ENCODE measurements around the gene VMAC. TPM values are rescaled to one million over a fixed set of nuclear protein-coding genes. Genes with fewer than 3 reads are reported as not detected.

VMAC gene
- total and polyA plus RNA-seq, 2 of the 13 experiments (the other 11 are each of a cell fraction or from before 2014, with no cell fraction given), result 2.4 TPM

DNA sequence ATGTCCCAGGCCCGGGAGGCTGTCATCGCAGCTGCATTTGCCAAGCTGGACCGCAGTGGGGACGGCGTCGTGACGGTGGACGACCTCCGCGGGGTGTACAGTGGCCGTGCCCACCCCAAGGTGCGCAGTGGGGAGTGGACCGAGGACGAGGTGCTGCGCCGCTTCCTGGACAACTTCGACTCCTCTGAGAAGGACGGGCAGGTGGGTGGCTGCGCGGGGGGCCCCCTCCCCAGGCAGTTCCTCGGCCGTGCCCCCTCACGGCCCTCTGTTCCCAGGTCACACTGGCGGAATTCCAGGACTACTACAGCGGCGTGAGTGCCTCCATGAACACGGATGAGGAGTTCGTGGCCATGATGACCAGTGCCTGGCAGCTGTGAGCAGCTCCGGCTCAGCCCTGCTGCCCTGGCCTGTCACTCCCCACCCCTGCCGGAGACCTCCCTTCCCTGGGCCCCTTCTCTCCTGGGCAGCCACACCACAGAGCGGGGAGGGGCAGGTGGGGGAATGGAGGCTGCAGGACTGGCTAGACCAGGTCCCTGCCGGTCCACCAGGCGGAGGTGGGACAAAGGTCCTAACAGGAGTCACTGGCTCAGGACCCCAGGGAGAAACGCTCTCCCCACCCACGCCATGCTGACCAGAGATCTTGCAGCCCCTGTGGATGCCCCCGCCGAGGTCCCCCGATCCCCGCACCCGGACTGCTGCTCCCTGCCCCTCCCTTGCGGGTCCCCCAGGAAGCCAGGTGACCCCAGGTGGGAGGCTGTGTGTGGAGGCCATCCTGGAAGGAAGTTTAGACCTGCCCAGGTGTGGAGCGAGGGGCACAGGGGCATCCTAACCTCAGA lies 10.5 kb downstream of the VMAC start (continued):
- TF ChIP-seq, protein P1, sequence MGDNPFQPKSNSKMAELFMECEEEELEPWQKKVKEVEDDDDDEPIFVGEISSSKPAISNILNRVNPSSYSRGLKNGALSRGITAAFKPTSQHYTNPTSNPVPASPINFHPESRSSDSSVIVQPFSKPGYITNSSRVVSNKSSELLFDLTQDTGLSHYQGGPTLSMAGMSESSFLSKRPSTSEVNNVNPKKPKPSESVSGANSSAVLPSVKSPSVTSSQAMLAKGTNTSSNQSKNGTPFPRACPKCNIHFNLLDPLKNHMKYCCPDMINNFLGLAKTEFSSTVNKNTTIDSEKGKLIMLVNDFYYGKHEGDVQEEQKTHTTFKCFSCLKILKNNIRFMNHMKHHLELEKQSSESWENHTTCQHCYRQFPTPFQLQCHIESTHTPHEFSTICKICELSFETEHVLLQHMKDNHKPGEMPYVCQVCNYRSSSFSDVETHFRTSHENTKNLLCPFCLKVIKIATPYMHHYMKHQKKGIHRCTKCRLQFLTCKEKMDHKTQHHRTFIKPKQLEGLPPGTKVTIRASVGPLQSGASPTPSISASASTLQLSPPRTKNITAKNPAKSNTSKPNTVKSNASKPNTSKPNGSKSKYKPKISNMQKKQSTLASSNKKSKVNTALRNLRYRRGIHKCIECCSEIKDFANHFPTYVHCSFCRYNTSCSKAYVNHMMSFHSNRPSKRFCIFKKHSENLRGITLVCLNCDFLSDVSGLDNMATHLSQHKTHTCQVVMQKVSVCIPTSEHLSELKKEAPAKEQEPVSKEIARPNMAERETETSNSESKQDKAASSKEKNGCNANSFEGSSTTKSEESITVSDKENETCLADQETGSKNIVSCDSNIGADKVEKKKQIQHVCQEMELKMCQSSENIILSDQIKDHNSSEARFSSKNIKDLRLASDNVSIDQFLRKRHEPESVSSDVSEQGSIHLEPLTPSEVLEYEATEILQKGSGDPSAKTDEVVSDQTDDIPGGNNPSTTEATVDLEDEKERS (CRISPR knock-in tag; IDR thresholded peaks at IDR 0.05), result no peak
- TF ChIP-seq, protein P2, sequence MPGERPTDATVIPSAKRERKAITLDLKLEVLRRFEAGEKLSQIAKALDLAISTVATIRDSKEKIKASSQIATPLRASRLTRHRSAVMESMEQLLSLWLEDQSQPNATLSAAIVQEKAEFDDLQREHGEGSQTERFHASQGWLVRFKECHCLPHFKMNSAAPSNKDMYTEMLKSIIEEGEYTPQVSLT (CRISPR knock-in tag; IDR thresholded peaks at IDR 0.05; ENCODE audit: borderline replicate concordance, low read depth), result no peak
- TF ChIP-seq RFXAP (CRISPR knock-in tag; IDR thresholded peaks at IDR 0.05; ENCODE audit: borderline replicate concordance) (no peak), KDM2A (CRISPR knock-in tag; IDR thresholded peaks at IDR 0.05; ENCODE audit: borderline replicate concordance, low read depth) (peak; percentile 63), ZFP36L1 (CRISPR knock-in tag; IDR thresholded peaks at IDR 0.05) (no peak), ZNF781 (CRISPR knock-in tag; IDR thresholded peaks at IDR 0.05; ENCODE audit: borderline replicate concordance, not compliant biosample characterization) (no peak), PAX8 (CRISPR knock-in tag; IDR thresholded peaks at IDR 0.05; ENCODE audit: borderline replicate concordance) (no peak), RELA (CRISPR knock-in tag; IDR thresholded peaks at IDR 0.05) (no peak), ZNF205 (CRISPR knock-in tag; IDR thresholded peaks at IDR 0.05) (no peak), MED13 (CRISPR knock-in tag; IDR thresholded peaks at IDR 0.05) (no peak), ZFY (CRISPR knock-in tag; IDR thresholded peaks at IDR 0.05) (0 out of 2 replicates have a peak, but pooled peaks have one; percentile 19), NFIC (IDR thresholded peaks at IDR 0.05; ENCODE audit: low read length) (no peak), ZBTB20 (CRISPR knock-in tag; IDR thresholded peaks at IDR 0.05; ENCODE audit: borderline replicate concordance, low read depth) (no peak), ZNF891 (CRISPR knock-in tag; IDR thresholded peaks at IDR 0.05) (0 out of 2 replicates have a peak, but pooled peaks have one; percentile 27), ARHGAP35 (CRISPR knock-in tag; IDR thresholded peaks at IDR 0.05; ENCODE audit: borderline replicate concordance) (no peak), ZNF577 (CRISPR knock-in tag; IDR thresholded peaks at IDR 0.05; ENCODE audit: borderline replicate concordance, low read depth) (no peak), ZNF367 (CRISPR knock-in tag; IDR thresholded peaks at IDR 0.05; ENCODE audit: borderline replicate concordance) (no peak)
- TF ChIP-seq, protein P3, sequence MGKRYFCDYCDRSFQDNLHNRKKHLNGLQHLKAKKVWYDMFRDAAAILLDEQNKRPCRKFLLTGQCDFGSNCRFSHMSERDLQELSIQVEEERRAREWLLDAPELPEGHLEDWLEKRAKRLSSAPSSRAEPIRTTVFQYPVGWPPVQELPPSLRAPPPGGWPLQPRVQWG (CRISPR knock-in tag; IDR thresholded peaks at IDR 0.05; ENCODE audit: borderline replicate concordance, low read depth), result no peak
- TF ChIP-seq, protein P4, sequence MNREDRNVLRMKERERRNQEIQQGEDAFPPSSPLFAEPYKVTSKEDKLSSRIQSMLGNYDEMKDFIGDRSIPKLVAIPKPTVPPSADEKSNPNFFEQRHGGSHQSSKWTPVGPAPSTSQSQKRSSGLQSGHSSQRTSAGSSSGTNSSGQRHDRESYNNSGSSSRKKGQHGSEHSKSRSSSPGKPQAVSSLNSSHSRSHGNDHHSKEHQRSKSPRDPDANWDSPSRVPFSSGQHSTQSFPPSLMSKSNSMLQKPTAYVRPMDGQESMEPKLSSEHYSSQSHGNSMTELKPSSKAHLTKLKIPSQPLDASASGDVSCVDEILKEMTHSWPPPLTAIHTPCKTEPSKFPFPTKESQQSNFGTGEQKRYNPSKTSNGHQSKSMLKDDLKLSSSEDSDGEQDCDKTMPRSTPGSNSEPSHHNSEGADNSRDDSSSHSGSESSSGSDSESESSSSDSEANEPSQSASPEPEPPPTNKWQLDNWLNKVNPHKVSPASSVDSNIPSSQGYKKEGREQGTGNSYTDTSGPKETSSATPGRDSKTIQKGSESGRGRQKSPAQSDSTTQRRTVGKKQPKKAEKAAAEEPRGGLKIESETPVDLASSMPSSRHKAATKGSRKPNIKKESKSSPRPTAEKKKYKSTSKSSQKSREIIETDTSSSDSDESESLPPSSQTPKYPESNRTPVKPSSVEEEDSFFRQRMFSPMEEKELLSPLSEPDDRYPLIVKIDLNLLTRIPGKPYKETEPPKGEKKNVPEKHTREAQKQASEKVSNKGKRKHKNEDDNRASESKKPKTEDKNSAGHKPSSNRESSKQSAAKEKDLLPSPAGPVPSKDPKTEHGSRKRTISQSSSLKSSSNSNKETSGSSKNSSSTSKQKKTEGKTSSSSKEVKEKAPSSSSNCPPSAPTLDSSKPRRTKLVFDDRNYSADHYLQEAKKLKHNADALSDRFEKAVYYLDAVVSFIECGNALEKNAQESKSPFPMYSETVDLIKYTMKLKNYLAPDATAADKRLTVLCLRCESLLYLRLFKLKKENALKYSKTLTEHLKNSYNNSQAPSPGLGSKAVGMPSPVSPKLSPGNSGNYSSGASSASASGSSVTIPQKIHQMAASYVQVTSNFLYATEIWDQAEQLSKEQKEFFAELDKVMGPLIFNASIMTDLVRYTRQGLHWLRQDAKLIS (CRISPR knock-in tag; IDR thresholded peaks at IDR 0.05), result no peak
- TF ChIP-seq, protein P5, sequence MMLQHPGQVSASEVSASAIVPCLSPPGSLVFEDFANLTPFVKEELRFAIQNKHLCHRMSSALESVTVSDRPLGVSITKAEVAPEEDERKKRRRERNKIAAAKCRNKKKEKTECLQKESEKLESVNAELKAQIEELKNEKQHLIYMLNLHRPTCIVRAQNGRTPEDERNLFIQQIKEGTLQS (CRISPR knock-in tag; IDR thresholded peaks at IDR 0.05), result no peak
- TF ChIP-seq, protein P6, sequence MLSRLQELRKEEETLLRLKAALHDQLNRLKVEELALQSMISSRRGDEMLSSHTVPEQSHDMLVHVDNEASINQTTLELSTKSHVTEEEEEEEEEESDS (CRISPR knock-in tag; IDR thresholded peaks at IDR 0.05; ENCODE audit: borderline replicate concordance), result no peak
